Measurements from ENCODE around the gene NABP2. TPM values are rescaled to one million over a fixed set of nuclear protein-coding genes. Genes with fewer than 3 reads are reported as not detected.
"Not testable (repeated sequence)": the region's sequence is repeated elsewhere in the genome, so short reads cannot be mapped to it uniquely, and the experiment has no call there.

NABP2 gene
- total RNA-seq, 6 donors from 2014 or later = 4.2 to 23.1 (median 17.6) TPM

DNA sequence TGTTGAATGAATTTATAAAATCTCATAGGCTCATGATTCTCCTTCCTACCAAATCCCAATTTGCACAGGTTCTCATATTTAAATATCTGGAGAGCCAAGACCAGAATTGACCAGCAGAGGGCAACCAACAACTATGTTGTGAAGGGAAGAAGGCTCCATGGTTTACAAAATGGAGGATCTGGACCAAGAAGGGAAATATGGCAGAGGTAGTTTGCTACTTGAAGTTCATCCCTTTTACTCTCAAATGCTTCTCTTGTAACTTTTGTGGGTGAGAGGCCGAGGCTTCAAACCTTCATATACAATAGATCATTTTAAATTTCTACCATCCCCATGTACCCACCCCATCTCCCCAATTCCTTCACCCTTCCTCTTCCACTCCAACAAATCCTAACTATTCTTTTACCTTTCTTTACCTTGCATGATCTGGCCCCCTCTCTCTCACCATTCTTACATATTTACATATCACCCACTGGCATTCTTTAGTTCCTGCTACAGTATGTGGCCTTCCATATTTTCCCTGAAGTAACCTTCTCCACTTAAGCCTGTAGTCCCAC is 31.0 kb upstream of the NABP2 start:
- no peaks in the 10 kb centered on the region for H3K9me3 ChIP-seq
- H3K27ac ChIP-seq = no peak overlapping the region
- H3K4me1 ChIP-seq = peaks cover 7 to 17% (median 13%) of the 10 kb centered on the region in 4 donors
- H3K4me3 ChIP-seq = no peak overlapping the region
- H3K27me3 ChIP-seq = no peaks in the 10 kb centered on the region
- ATAC-seq (ENCODE audit: low FRiP score in 2 of 2) (peak in 1 of 2 donors; percentile 36), DNase-seq (peak in 1 of 2 donors; percentile 67)
- TF ChIP-seq, protein P1, sequence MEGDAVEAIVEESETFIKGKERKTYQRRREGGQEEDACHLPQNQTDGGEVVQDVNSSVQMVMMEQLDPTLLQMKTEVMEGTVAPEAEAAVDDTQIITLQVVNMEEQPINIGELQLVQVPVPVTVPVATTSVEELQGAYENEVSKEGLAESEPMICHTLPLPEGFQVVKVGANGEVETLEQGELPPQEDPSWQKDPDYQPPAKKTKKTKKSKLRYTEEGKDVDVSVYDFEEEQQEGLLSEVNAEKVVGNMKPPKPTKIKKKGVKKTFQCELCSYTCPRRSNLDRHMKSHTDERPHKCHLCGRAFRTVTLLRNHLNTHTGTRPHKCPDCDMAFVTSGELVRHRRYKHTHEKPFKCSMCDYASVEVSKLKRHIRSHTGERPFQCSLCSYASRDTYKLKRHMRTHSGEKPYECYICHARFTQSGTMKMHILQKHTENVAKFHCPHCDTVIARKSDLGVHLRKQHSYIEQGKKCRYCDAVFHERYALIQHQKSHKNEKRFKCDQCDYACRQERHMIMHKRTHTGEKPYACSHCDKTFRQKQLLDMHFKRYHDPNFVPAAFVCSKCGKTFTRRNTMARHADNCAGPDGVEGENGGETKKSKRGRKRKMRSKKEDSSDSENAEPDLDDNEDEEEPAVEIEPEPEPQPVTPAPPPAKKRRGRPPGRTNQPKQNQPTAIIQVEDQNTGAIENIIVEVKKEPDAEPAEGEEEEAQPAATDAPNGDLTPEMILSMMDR (IDR thresholded peaks at IDR 0.05) = peak; percentile 80 to 88 (median 84)
- no peak for TF ChIP-seq POLR2AphosphoS5 (IDR thresholded peaks at IDR 0.05)
- H3K36me3 ChIP-seq = no peaks in the 10 kb centered on the region
- WGBS, 2 donors = 53 to 56% methylated on average over 1 of the region's 1 CpG

DNA sequence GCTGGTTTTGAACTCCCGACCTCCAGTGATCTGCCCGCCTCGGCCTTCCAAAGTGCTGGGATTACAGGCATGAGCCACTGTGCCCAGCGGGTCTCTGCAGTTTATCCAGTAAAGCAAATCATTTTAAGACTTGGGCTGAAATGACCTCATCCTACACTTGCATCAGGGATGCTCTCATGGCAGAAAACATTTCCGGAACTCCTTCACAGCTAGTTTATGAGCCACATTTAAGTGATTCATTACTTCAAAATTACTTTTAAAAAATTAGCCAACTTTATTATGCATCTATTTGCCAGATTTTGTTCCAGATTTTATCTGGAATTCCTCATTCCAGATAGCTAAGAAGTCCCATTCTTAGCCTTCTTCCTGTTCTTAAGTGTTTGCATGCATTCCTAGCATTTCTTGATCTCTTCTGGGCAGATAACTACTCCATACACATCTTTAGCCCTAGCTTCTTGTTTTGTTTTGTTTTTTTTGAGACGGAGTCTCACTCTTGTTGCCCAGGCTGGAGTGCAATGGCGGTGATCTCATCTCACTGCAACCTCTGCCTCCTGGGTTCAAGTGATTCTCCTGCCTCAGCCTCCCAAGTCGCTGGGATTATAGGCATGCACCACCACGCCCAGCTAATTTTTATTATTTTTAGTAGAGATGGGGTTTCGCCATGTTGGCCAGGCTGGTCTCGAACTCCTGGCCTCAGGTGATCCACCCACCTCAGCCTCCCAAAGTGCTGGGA is 27.2 kb upstream of the NABP2 start:
- not testable (repeated sequence) for H3K27ac ChIP-seq, H3K4me3 ChIP-seq
- WGBS, 2 donors = 64 to 71% methylated on average over 11 of the region's 11 CpGs

DNA sequence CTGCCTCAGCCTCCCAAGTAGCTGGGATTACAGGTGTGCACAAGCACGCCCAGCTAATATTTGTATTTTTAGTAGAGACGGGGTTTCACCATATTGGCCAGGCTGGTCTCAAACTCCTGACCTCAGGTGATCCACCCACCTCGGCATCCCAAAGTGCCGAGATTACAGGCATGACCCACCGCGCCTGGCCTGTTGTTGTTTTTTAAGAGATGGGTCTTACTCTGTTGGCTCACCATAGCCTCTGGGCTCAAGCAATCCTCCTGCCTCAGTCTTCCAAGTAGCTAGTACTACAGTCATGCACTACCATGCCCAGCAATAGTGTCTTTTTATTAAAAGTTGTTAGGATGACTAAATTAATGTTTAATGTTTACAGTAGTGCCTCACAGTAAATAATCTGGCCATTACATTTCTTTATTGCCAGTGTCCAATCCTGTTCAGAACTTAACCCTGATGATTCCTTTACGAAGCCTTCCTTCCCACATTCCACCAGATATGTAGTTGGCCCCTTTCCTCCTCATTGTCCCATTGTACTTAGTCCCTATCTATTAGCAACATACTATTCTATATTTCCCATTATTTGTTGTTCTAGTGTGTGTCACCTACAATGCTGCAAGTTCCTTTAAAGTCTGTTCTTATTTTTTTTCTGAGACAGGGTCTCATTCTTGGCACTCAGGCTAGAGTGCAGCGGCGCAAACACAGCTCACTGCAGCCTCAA is 26.1 kb upstream of the NABP2 start:
- peaks cover 0 to 8% (median 1%) of the 10 kb centered on the region in 4 donors for H3K4me1 ChIP-seq
- DNase-seq (no peak), ATAC-seq (ENCODE audit: low FRiP score in 2 of 2) (no peak)
- no peaks in the 10 kb centered on the region for H3K27me3 ChIP-seq
- H3K9me3 ChIP-seq = no peaks in the 10 kb centered on the region
- H3K4me3 ChIP-seq = no peak overlapping the region
- H3K27ac ChIP-seq = no peak overlapping the region
- TF ChIP-seq POLR2AphosphoS5 (IDR thresholded peaks at IDR 0.05) (no peak), EP300 (IDR thresholded peaks at IDR 0.05) (no peak), POLR2A (IDR thresholded peaks at IDR 0.05) (no peak)
- TF ChIP-seq, protein P1 (IDR thresholded peaks at IDR 0.05) = no peak
- WGBS, 2 donors = 91 to 92% methylated on average over 9 of the region's 9 CpGs
- H3K36me3 ChIP-seq = no peaks in the 10 kb centered on the region

More for the DNA sequence above, 27.2 kb upstream of the NABP2 start:
- TF ChIP-seq POLR2AphosphoS5 (IDR thresholded peaks at IDR 0.05) = peak in 1 of 2 donors; percentile 39
- ATAC-seq (ENCODE audit: low FRiP score in 2 of 2) = peak; percentile 77 to 88
- H3K9me3 ChIP-seq, H3K4me1 ChIP-seq, H3K36me3 ChIP-seq, H3K27me3 ChIP-seq, DNase-seq: not testable (repeated sequence)

DNA sequence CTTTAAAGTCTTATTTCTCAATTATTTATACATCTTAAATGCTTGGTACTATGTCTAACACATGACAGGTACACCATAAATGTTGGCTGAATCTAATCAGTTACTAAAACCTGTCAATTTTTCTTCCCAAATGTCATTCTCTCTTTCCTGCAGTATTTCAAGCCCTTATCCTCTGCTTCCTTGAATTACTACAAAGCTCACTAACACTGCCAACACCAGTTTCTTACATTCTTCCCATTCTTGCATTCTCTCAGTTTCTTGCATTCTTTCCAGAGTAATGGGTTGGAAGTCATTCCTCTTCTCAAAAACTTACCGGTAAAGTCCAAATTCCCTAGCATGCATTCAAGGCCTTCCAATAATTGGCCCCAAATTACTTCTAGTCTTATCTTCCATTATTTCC is 25.3 kb upstream of the NABP2 start:
- ATAC-seq (ENCODE audit: low FRiP score in 2 of 2) = no peak
- Histone ChIP-seq H3K9me3 (no peaks in the 10 kb centered on the region), H3K27ac (no peak overlapping the region), H3K36me3 (no peaks in the 10 kb centered on the region), H3K4me3 (no peak overlapping the region), H3K4me1 (peaks cover 0 to 4% (median 0%) of the 10 kb centered on the region in 4 donors), H3K27me3 (no peaks in the 10 kb centered on the region)
- DNase-seq = no peak
- WGBS, 2 donors = 70 to 75% methylated on average over 1 of the region's 1 CpG
- TF ChIP-seq POLR2AphosphoS5 (IDR thresholded peaks at IDR 0.05) = no peak
- no peak for TF ChIP-seq EP300 (IDR thresholded peaks at IDR 0.05)
- TF ChIP-seq POLR2A (IDR thresholded peaks at IDR 0.05) = no peak
- TF ChIP-seq, protein P1 (IDR thresholded peaks at IDR 0.05) = no peak

DNA sequence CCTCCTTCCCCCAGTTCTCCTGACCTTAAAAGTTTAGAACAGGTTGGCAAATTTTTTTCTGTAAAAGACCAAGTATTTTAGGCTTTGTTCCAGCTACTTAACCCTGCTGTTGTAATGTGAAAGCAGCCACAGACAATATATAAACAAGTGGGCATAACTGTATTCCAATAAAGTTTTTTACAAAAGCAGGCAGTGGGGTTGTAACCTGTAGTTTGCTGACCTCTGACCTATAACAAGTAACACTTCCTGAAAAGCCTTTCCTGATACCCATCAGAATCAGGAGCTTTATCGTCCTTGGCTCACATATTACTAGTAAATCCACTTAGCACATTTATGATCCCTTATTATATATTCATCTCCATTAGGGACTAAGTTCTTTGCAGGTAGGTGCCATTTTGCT is 21.8 kb upstream of the NABP2 start:
- WGBS, 2 donors = 39 to 45% methylated on average over 1 of the region's 1 CpG
- Histone ChIP-seq H3K27me3 (no peaks in the 10 kb centered on the region), H3K27ac (peak overlapping the region in 1 of 4 donors; percentile 34), H3K4me3 (no peak overlapping the region), H3K4me1 (peaks cover 0 to 4% (median 0%) of the 10 kb centered on the region in 4 donors), H3K36me3 (peaks cover 15 to 31% (median 20%) of the 10 kb centered on the region in 4 donors), H3K9me3 (no peaks in the 10 kb centered on the region)
- no peak for TF ChIP-seq POLR2A (IDR thresholded peaks at IDR 0.05)
- TF ChIP-seq EP300 (IDR thresholded peaks at IDR 0.05) = no peak
- no peak for TF ChIP-seq POLR2AphosphoS5 (IDR thresholded peaks at IDR 0.05)
- TF ChIP-seq, protein P1 (IDR thresholded peaks at IDR 0.05) = no peak
- no peak for DNase-seq
- ATAC-seq (ENCODE audit: low FRiP score in 2 of 2) = no peak
